Esophagus squamous epithelium (tissue), 5 donors: ENCODE data around the gene DENND6B. TPM values are rescaled to one million over a fixed set of nuclear protein-coding genes. Genes with fewer than 3 reads are reported as not detected.

Source experiments
- DNase-seq: peaks from one replicate; lab custom pipeline; 2025; lab: John Stamatoyannopoulos, UW
- H3K27ac ChIP-seq, 4 donors: fragments of 200-600 bp; sonication (generic); one replicate each; pipeline ENCODE4 v1.5.1; 2016 to 2019; ENCODE audit warnings: mild to moderate bottlenecking in 1 of 4
- H3K27me3 ChIP-seq, 4 donors: fragments of 200-600 bp; sonication (generic); 1 replicate in 3 of 4; 2 replicates in 1 of 4; pipeline versions ENCODE4 v1.5.1 to v1.6.0; 2017 to 2021; ENCODE audit warnings: antibody characterized with exemption in 1 of 4
- H3K36me3 ChIP-seq, 3 donors: fragments of 200-600 bp; sonication (generic); one replicate each; pipeline ENCODE4 v1.5.1; 2016 to 2019
- H3K4me1 ChIP-seq, 3 donors: fragments of 200-600 bp; sonication (generic); one replicate each; pipeline ENCODE4 v1.5.1; 2017 to 2019
- H3K4me3 ChIP-seq, 4 donors: fragments of 200-600 bp; sonication (generic); 1 replicate in 3 of 4; 2 replicates in 1 of 4; pipeline ENCODE4 v1.5.1; 2016 to 2019; ENCODE audit warnings: mild to moderate bottlenecking in 2 of 4, moderate library complexity in 1 of 4
- H3K9me3 ChIP-seq, 3 donors: fragments of 200-600 bp; sonication (generic); one replicate each; pipeline ENCODE4 v1.5.1; 2016 to 2019
- CTCF ChIP-seq, 6 experiments: fragments of 450-650 bp in 4 of 6; fragments of 200-600 bp in 2 of 6; sonication (generic) in 2 of 6; IDR thresholded peaks; one replicate each; pipeline ENCODE4 v1.5.1; 2016 to 2019; ENCODE audit warnings: antibody characterized with exemption in 6 of 6, mild to moderate bottlenecking in 4 of 6, moderate library complexity in 4 of 6
- POLR2A ChIP-seq, 4 donors: fragments of 450-650 bp; IDR thresholded peaks; one replicate each; pipeline ENCODE4 v1.6.1; 2017; ENCODE audit warnings: antibody characterized with exemption in 4 of 4, mild to moderate bottlenecking in 4 of 4, moderate library complexity in 3 of 4
- WGBS, 2 donors: methylation state at CpG; one replicate each; pipeline ENCODE4 v1.1.5; 2018; 5-methylcytosine and 5-hydroxymethylcytosine counted together
- intact Hi-C: fragments of 100-400 bp; cut with DNase I; formaldehyde crosslinking; loops from one replicate; pipeline ENCODE4 v1.15.0; 2022
- total RNA-seq, 4 donors: library from RNA; depleted of rRNA; stranded (reverse); fragments of >200 nt; gene quantifications; one replicate each; pipeline ENCODE4 v1.1.0, GENCODE V29; 2016
- donor health status: DM: yes; HTN: yes; CAD: no.

Gene DENND6B
- total RNA-seq, 4 donors from 2014 or later, result 0.88 to 3.6 (median 2.9) TPM

- intact Hi-C loops, result no loop called here
- WGBS, 2 donors, result 30 to 98% methylated on average over 2 to 7 of the region's 57 CpGs
- no peak overlapping the region for H3K4me3 ChIP-seq
- no peaks in the 10 kb centered on the region for H3K27me3 ChIP-seq
- TF ChIP-seq POLR2A (IDR thresholded peaks at IDR 0.05), result no peak
- no peak for TF ChIP-seq CTCF (IDR thresholded peaks at IDR 0.05)
- DNase-seq, result no peak
- peaks cover 25 to 94% (median 26%) of the 10 kb centered on the region in 3 donors for H3K4me1 ChIP-seq
- peaks cover 47 to 78% (median 50%) of the 10 kb centered on the region in 3 donors for H3K36me3 ChIP-seq
- no peak overlapping the region for H3K27ac ChIP-seq
- H3K9me3 ChIP-seq, result no peaks in the 10 kb centered on the region
Observed at GRCh38 chr22:50289151-50289941, 37.5 kb downstream of the DENND6B start.

- Histone ChIP-seq H3K4me1 (peaks cover 9 to 94% (median 17%) of the 10 kb centered on the region in 3 donors), H3K27ac (peak overlapping the region in 1 of 4 donors; percentile 68), H3K9me3 (no peaks in the 10 kb centered on the region), H3K36me3 (peaks cover 60 to 88% (median 64%) of the 10 kb centered on the region in 3 donors), H3K27me3 (no peaks in the 10 kb centered on the region), H3K4me3 (no peak overlapping the region)
- intact Hi-C loops, result no loop called here
- 89% methylated on average over 7 of the region's 31 CpGs; no CpG with 5 or more reads in 1 of the 2 donors for WGBS, 2 donors
- TF ChIP-seq POLR2A (IDR thresholded peaks at IDR 0.05) (no peak), CTCF (IDR thresholded peaks at IDR 0.05) (no peak)
- DNase-seq, result no peak
Observed at GRCh38 chr22:50287731-50288130, 39.1 kb downstream of the DENND6B start.

- TF ChIP-seq POLR2A (IDR thresholded peaks at IDR 0.05) (no peak), CTCF (IDR thresholded peaks at IDR 0.05) (no peak)
- Histone ChIP-seq H3K9me3 (no peaks in the 10 kb centered on the region), H3K27me3 (no peaks in the 10 kb centered on the region), H3K36me3 (peaks cover 68 to 95% (median 71%) of the 10 kb centered on the region in 3 donors), H3K4me1 (peaks cover 10 to 94% (median 15%) of the 10 kb centered on the region in 3 donors), H3K4me3 (no peak overlapping the region), H3K27ac (peak overlapping the region in 2 of 4 donors; percentile 19 to 68)
- WGBS, 2 donors, result 94% methylated on average over 11 of the region's 40 CpGs; no CpG with 5 or more reads in 1 of the 2 donors
- intact Hi-C loops, result no loop called here
- DNase-seq, result no peak
Observed at GRCh38 chr22:50286701-50287318, 40.0 kb downstream of the DENND6B start.

GRCh38 chr22:50286275-50286674 lies 40.5 kb downstream of the DENND6B start:
- TF ChIP-seq CTCF (IDR thresholded peaks at IDR 0.05), result no peak
- no peak for TF ChIP-seq POLR2A (IDR thresholded peaks at IDR 0.05)
- H3K4me1 ChIP-seq, result peaks cover 14 to 94% (median 19%) of the 10 kb centered on the region in 3 donors
- H3K9me3 ChIP-seq, result no peaks in the 10 kb centered on the region
- intact Hi-C loops, result no loop called here
- H3K27me3 ChIP-seq, result no peaks in the 10 kb centered on the region
- peaks cover 73 to 95% (median 76%) of the 10 kb centered on the region in 3 donors for H3K36me3 ChIP-seq
- no peak for DNase-seq
- H3K27ac ChIP-seq, result peak overlapping the region in 2 of 4 donors; percentile 33 to 68
- WGBS, 2 donors, result 73 to 76% methylated on average over 3 to 6 of the region's 21 CpGs
- H3K4me3 ChIP-seq, result no peak overlapping the region
